ENCODE data around the gene UBAP2L.

GRCh38 chr1:154178911-154179811 lies 41.6 kb upstream of the UBAP2L start:
- TF ChIP-seq POLR2A (IDR thresholded peaks at IDR 0.05) = no peak
- TF ChIP-seq CTCF (IDR thresholded peaks at IDR 0.05) = no peak
